AG09309 (cell line): Measurements from ENCODE around the gene HOXA9.

Experiments used
- DNase-seq: peaks from one replicate; pipeline ENCODE4 v3.0.0-alpha.2; 2010; ENCODE audit warnings: low read depth
- H3K4me3 ChIP-seq: 2 replicates; pipeline ENCODE4 v1.5.1; 2011; ENCODE audit warnings: mild to moderate bottlenecking, low read depth, low read length, moderate library complexity; ENCODE audit not compliant: control insufficient read depth
- TF ChIP-seq, protein P1 (sequence below): IDR thresholded peaks from 2 replicates; pipeline ENCODE4 v1.5.1; 2011; ENCODE audit warnings: mild to moderate bottlenecking, low read depth, low read length, inconsistent platforms; ENCODE audit not compliant: insufficient read depth, control insufficient read depth; ENCODE audit errors: missing control alignments

The HOXA9 gene

DNA sequence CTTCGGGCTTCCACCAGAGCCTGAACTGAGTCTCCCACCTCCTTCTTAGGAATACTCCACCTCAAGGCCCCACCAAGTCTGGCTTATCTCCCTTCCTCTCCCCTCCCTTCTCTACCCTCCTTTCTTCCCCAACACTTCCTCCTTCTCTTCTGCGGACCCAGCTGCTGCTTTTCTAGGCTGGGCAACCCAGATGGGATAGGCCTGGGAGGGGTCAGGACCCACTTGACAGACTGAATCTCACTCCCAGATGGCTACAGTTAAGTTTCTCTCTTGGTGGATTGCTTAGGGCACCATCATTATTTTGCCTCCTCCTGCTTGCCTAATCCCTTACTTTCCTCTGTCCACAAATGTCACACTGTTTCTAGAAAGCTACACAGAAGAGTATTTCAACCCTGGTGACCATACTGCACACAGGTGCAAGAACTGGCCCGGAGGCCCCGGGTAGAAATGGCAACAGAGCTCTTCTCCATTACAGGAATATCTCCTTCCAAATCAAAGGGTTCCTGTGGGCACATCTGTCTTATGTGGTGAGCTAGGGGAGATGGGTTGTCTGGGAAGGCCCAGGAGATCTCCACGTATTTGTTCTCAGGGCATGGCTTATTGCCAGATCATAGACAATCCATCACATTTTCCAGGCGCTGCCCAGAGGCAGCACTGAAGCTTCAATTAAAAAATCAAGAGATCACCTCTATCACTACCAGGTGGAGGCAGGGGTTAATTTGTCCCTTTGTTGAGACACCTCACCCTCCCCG is 24.8 kb upstream of the HOXA9 start:
- no peak for DNase-seq
- peak overlapping the region; percentile 70; the same call in 1 of the 2 replicates for H3K4me3 ChIP-seq
- TF ChIP-seq, protein P1, sequence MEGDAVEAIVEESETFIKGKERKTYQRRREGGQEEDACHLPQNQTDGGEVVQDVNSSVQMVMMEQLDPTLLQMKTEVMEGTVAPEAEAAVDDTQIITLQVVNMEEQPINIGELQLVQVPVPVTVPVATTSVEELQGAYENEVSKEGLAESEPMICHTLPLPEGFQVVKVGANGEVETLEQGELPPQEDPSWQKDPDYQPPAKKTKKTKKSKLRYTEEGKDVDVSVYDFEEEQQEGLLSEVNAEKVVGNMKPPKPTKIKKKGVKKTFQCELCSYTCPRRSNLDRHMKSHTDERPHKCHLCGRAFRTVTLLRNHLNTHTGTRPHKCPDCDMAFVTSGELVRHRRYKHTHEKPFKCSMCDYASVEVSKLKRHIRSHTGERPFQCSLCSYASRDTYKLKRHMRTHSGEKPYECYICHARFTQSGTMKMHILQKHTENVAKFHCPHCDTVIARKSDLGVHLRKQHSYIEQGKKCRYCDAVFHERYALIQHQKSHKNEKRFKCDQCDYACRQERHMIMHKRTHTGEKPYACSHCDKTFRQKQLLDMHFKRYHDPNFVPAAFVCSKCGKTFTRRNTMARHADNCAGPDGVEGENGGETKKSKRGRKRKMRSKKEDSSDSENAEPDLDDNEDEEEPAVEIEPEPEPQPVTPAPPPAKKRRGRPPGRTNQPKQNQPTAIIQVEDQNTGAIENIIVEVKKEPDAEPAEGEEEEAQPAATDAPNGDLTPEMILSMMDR: no peak

- TF ChIP-seq, protein P1: no peak
- DNase-seq: no peak
- H3K4me3 ChIP-seq: peak overlapping the region; percentile 70
These were observed 24.1 kb upstream of the HOXA9 start for GRCh38 chr7:27189295-27189996.

GRCh38 chr7:27188386-27189294 is 23.3 kb upstream of the HOXA9 start:
- peak overlapping the region; percentile 70 for H3K4me3 ChIP-seq
- DNase-seq: no peak
- TF ChIP-seq, protein P1: no peak

- TF ChIP-seq, protein P1: no peak
- peak overlapping the region; percentile 70 for H3K4me3 ChIP-seq
- no peak for DNase-seq
These were observed 22.4 kb upstream of the HOXA9 start for GRCh38 chr7:27187475-27188385.

DNA sequence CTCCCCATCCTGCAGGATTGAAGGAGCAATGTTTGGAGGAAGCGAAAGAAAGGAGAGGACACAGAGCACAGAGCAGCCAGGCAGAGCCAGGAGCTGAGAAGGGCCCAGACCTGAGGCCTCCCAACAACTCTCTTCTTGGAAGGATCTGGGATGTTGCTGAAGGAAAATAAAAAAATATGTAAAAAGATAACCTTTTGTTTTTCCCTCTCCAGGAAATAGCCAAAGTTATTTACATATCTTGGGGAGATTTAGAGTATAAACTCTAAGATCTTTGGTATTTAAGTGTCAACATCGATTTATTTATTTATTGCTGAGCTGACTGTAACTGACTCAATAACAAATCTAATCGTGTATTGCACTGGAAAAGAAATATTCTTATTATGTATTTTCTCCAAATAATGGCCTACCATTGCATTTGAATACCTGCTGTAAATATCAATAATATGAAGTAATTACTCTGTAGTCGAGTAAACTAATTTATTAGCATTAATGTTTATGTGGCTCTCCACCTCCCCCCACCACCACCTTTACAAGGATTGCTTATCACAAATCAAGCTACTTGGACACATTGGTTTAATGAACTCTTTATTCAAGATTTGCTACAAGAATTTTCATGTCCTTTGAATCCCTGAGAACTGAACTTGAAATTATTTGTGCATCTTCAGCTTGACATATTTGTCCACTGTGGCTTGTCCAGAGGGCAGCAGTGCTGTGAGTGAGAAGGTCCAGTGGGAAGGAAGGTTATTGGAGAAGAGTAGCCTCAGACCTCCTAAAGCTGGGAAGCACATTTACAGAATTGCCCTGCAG is 21.5 kb upstream of the HOXA9 start:
- TF ChIP-seq, protein P1: no peak
- H3K4me3 ChIP-seq: peak overlapping the region; percentile 98
- no peak for DNase-seq
